Natural killer cell (primary cell): ENCODE measurements around the gene RPN2. TPM values are rescaled to one million over a fixed set of nuclear protein-coding genes. Genes with fewer than 3 reads are reported as not detected.
A peak's percentile ranks its signal among the peaks of the same experiment; 100 is the strongest.
"Not testable (repeated sequence)": the region's sequence is repeated elsewhere in the genome, so short reads cannot be mapped to it uniquely, and the experiment has no call there.

Experiments
- ATAC-seq, 3 donors: fragments of 150-1000 bp in 2 of 3; fragments of 200-7000 bp in 1 of 3; cut with Tn5 transposase; 1 replicate in 1 of 3; 2 replicates in 2 of 3; pipeline ENCODE4 v1.10.0; 2021; ENCODE audit warnings: mild to moderate bottlenecking in 2 of 3, moderate library complexity in 2 of 3
- DNase-seq, 2 donors: peaks; one replicate each; pipeline versions ENCODE4 v3.0.0 to v3.0.0-alpha.2; 2013 to 2021; ENCODE audit warnings: mixed read lengths in 1 of 2
- H3K27ac ChIP-seq: one replicate; pipeline ENCODE4 v1.5.1; 2013; ENCODE audit warnings: mild to moderate bottlenecking, low read length
- H3K27me3 ChIP-seq: one replicate; pipeline ENCODE4 v1.6.1; 2013; ENCODE audit warnings: low read length; ENCODE audit not compliant: control insufficient read depth, insufficient read depth
- H3K36me3 ChIP-seq: one replicate; pipeline ENCODE4 v1.6.1; 2013; ENCODE audit warnings: low read length; ENCODE audit not compliant: control insufficient read depth, insufficient read depth
- H3K4me1 ChIP-seq: one replicate; pipeline ENCODE4 v1.6.1; 2013; ENCODE audit warnings: low read length; ENCODE audit not compliant: control insufficient read depth, insufficient read depth
- H3K4me3 ChIP-seq: one replicate; pipeline ENCODE4 v1.5.1; 2013; ENCODE audit warnings: low read length
- H3K9me3 ChIP-seq: one replicate; pipeline ENCODE4 v1.6.1; 2013; ENCODE audit warnings: low read length; ENCODE audit not compliant: control insufficient read depth, insufficient read depth
- H3K27ac Mint-ChIP-seq, 2 donors: one replicate each; pipeline ENCODE4 v1.8.0; 2022; ENCODE audit warnings: mild to moderate bottlenecking in 2 of 2, mixed read lengths in 2 of 2, moderate library complexity in 1 of 2
- H3K27me3 Mint-ChIP-seq, 2 donors: one replicate each; pipeline ENCODE4 v1.8.0; 2022; ENCODE audit warnings: low read depth in 2 of 2, mixed read lengths in 2 of 2
- H3K36me3 Mint-ChIP-seq: one replicate; pipeline ENCODE4 v1.8.0; 2022; ENCODE audit warnings: mixed read lengths
- H3K4me1 Mint-ChIP-seq, 2 donors: one replicate each; pipeline ENCODE4 v1.8.0; 2022; ENCODE audit warnings: mixed read lengths in 2 of 2
- H3K4me3 Mint-ChIP-seq: one replicate; pipeline ENCODE4 v1.8.0; 2022; ENCODE audit warnings: mild to moderate bottlenecking, moderate library complexity, mixed read lengths
- H3K9me3 Mint-ChIP-seq, 2 donors: one replicate each; pipeline ENCODE4 v1.8.0; 2022; ENCODE audit warnings: mixed read lengths in 2 of 2
- CTCF ChIP-seq: fragments of 200-600 bp; IDR thresholded peaks from one replicate; pipeline ENCODE4 v1.8.0; 2022; ENCODE audit warnings: antibody characterized with exemption
- WGBS: methylation state at CpG from one replicate; pipeline ENCODE4 v1.1.7; 2013; ENCODE audit warnings: missing lambda C conversion rate; ENCODE audit not compliant: insufficient coverage; 5-methylcytosine and 5-hydroxymethylcytosine counted together
- intact Hi-C: fragments of 100-400 bp; cut with micrococcal nuclease; formaldehyde crosslinking; loops from one replicate; pipeline ENCODE4 v1.14.2; 2022
- total RNA-seq, 4 donors: library from RNA; stranded (reverse); fragments of 120-200 nt in 1 of 4; gene quantifications; one replicate each; pipeline versions ENCODE4 v1.2.3 to v1.2.4, GENCODE V29; 2013 to 2022

RPN2 gene
- total RNA-seq, 3 donors from 2014 or later (not counting 1 experiment from before 2014, with no cell fraction given): 124 to 136 (median 125) TPM

- Mint-ChIP-seq H3K4me1 (peaks cover 13 to 14% of the 10 kb centered on the region in 2 donors), H3K4me3 (no peak overlapping the region), H3K27me3 (no peaks in the 10 kb centered on the region), H3K9me3 (no peaks in the 10 kb centered on the region), H3K36me3 (no peaks in the 10 kb centered on the region), H3K27ac (peak overlapping the region; percentile 42 to 63)
- ATAC-seq (no peak), DNase-seq (no peak)
- intact Hi-C loops: no loop called here
- TF ChIP-seq CTCF: no peak
- 95% methylated on average over 4 of the region's 4 CpGs for WGBS
- Histone ChIP-seq H3K27me3 (no peaks in the 10 kb centered on the region), H3K4me3 (no peak overlapping the region), H3K27ac (no peak overlapping the region), H3K9me3 (no peaks in the 10 kb centered on the region), H3K36me3 (no peaks in the 10 kb centered on the region), H3K4me1 (peaks cover 8% of the 10 kb centered on the region)
Measured at GRCh38 chr20:37137547-37137946, 41.6 kb upstream of the RPN2 start.

GRCh38 chr20:37142708-37143107 lies 36.4 kb upstream of the RPN2 start:
- Mint-ChIP-seq H3K27me3 (no peaks in the 10 kb centered on the region), H3K9me3 (no peaks in the 10 kb centered on the region), H3K4me3 (no peak overlapping the region), H3K4me1 (no peaks in the 10 kb centered on the region), H3K36me3 (no peaks in the 10 kb centered on the region), H3K27ac (no peak overlapping the region)
- WGBS: 100% methylated on average over 1 of the region's 3 CpGs
- DNase-seq (no peak), ATAC-seq (no peak)
- Histone ChIP-seq H3K9me3 (no peaks in the 10 kb centered on the region), H3K4me3 (no peak overlapping the region), H3K27me3 (no peaks in the 10 kb centered on the region), H3K4me1 (no peaks in the 10 kb centered on the region), H3K27ac (no peak overlapping the region), H3K36me3 (no peaks in the 10 kb centered on the region)
- no peak for TF ChIP-seq CTCF
- intact Hi-C loops: no loop called here

GRCh38 chr20:37144856-37145404 lies 34.2 kb upstream of the RPN2 start:
- Mint-ChIP-seq H3K9me3 (no peaks in the 10 kb centered on the region), H3K27me3 (no peaks in the 10 kb centered on the region), H3K36me3 (no peaks in the 10 kb centered on the region), H3K4me1 (no peaks in the 10 kb centered on the region), H3K4me3 (no peak overlapping the region), H3K27ac (no peak overlapping the region)
- no peaks in the 10 kb centered on the region for H3K4me1 ChIP-seq
- DNase-seq: no peak
- H3K36me3 ChIP-seq: no peaks in the 10 kb centered on the region
- H3K27ac ChIP-seq: no peak overlapping the region
- no peak for TF ChIP-seq CTCF
- H3K9me3 ChIP-seq: no peaks in the 10 kb centered on the region
- intact Hi-C loops: no loop called here
- H3K4me3 ChIP-seq: no peak overlapping the region
- WGBS: 94% methylated on average over 7 of the region's 8 CpGs
- H3K27me3 ChIP-seq: no peaks in the 10 kb centered on the region
- no peak for ATAC-seq

GRCh38 chr20:37147250-37147649 lies 31.9 kb upstream of the RPN2 start:
- WGBS: 100% methylated on average over 3 of the region's 6 CpGs
- Mint-ChIP-seq H3K27ac (no peak overlapping the region), H3K4me1 (no peaks in the 10 kb centered on the region), H3K27me3 (no peaks in the 10 kb centered on the region), H3K9me3 (no peaks in the 10 kb centered on the region), H3K4me3 (no peak overlapping the region), H3K36me3 (no peaks in the 10 kb centered on the region)
- Histone ChIP-seq H3K36me3 (no peaks in the 10 kb centered on the region), H3K27ac (no peak overlapping the region), H3K4me1 (no peaks in the 10 kb centered on the region), H3K4me3 (no peak overlapping the region), H3K27me3 (no peaks in the 10 kb centered on the region), H3K9me3 (no peaks in the 10 kb centered on the region)
- intact Hi-C loops: no loop called here
- ATAC-seq (no peak), DNase-seq (no peak)
- no peak for TF ChIP-seq CTCF

GRCh38 chr20:37150864-37151263 lies 28.3 kb upstream of the RPN2 start:
- intact Hi-C loops, H3K27ac ChIP-seq, H3K9me3 ChIP-seq, H3K4me3 Mint-ChIP-seq, H3K27me3 ChIP-seq, H3K4me1 Mint-ChIP-seq, H3K4me1 ChIP-seq, H3K36me3 Mint-ChIP-seq, ATAC-seq, H3K27ac Mint-ChIP-seq, H3K36me3 ChIP-seq, H3K9me3 Mint-ChIP-seq, DNase-seq, H3K4me3 ChIP-seq, H3K27me3 Mint-ChIP-seq: not testable (repeated sequence)
- WGBS: 96% methylated on average over 31 of the region's 33 CpGs
